CD4-positive, CD25-positive, alpha-beta regulatory T cell (primary cell): ENCODE data around the gene DUSP8. TPM values are rescaled to one million over a fixed set of nuclear protein-coding genes. Genes with fewer than 3 reads are reported as not detected.
"Not testable (repeated sequence)": the region's sequence is repeated elsewhere in the genome, so short reads cannot be mapped to it uniquely, and the experiment has no call there.

Source experiments
- ATAC-seq, 2 donors: fragments of 150-1000 bp; cut with Tn5 transposase; one replicate each; pipeline ENCODE4 v1.10.0; 2021; ENCODE audit warnings: low read depth in 2 of 2, moderate number of reproducible peaks in 2 of 2, moderate library complexity in 1 of 2
- DNase-seq, 3 donors: peaks; one replicate each; pipeline versions ENCODE4 v3.0.0 to v3.0.0-alpha.2; 2012 to 2022; ENCODE audit warnings: mixed read lengths in 1 of 3
- H3K27ac ChIP-seq: one replicate; pipeline ENCODE4 v1.7.0; 2013; ENCODE audit warnings: mild to moderate bottlenecking, low read length; ENCODE audit not compliant: insufficient read depth, poor library complexity, severe bottlenecking
- H3K27me3 ChIP-seq: one replicate; pipeline ENCODE4 v1.7.0; 2013; ENCODE audit warnings: low read length; ENCODE audit not compliant: control insufficient read depth, insufficient read depth
- H3K36me3 ChIP-seq: one replicate; pipeline ENCODE4 v1.7.0; 2013; ENCODE audit warnings: mild to moderate bottlenecking, low read length, moderate library complexity; ENCODE audit not compliant: control insufficient read depth, insufficient read depth
- H3K4me1 ChIP-seq: 2 replicates; pipeline ENCODE4 v1.7.0; 2013; ENCODE audit warnings: mild to moderate bottlenecking, low read length; ENCODE audit not compliant: insufficient read depth, control insufficient read depth, poor library complexity, severe bottlenecking
- H3K4me3 ChIP-seq: one replicate; pipeline ENCODE4 v1.7.0; 2013; ENCODE audit warnings: low read depth, mild to moderate bottlenecking, low read length, moderate library complexity
- H3K9me3 ChIP-seq, 2 experiments: 1 replicate in 1 of 2; 2 replicates in 1 of 2; pipeline ENCODE4 v1.7.0; 2013; ENCODE audit warnings: low read length in 2 of 2, mild to moderate bottlenecking in 1 of 2, moderate library complexity in 1 of 2; ENCODE audit not compliant: control insufficient read depth in 2 of 2
- H3K27ac Mint-ChIP-seq, 3 donors: one replicate each; pipeline ENCODE4 v1.8.0; 2020 to 2022; ENCODE audit warnings: mild to moderate bottlenecking in 3 of 3, mixed read lengths in 3 of 3, moderate library complexity in 2 of 3
- H3K27me3 Mint-ChIP-seq: one replicate; pipeline ENCODE4 v1.8.0; 2022; ENCODE audit warnings: mild to moderate bottlenecking, mixed read lengths
- H3K36me3 Mint-ChIP-seq: one replicate; pipeline ENCODE4 v1.8.0; 2020; ENCODE audit warnings: mixed read lengths
- H3K4me1 Mint-ChIP-seq, 4 donors: one replicate each; pipeline ENCODE4 v1.8.0; 2020 to 2022; ENCODE audit warnings: mixed read lengths in 4 of 4, mild to moderate bottlenecking in 1 of 4
- H3K4me3 Mint-ChIP-seq, 4 donors: one replicate each; pipeline ENCODE4 v1.8.0; 2020 to 2022; ENCODE audit warnings: mild to moderate bottlenecking in 4 of 4, mixed read lengths in 4 of 4, moderate library complexity in 3 of 4
- H3K9me3 Mint-ChIP-seq, 7 donors: one replicate each; pipeline ENCODE4 v1.8.0; 2020 to 2022; ENCODE audit warnings: mixed read lengths in 7 of 7, mild to moderate bottlenecking in 3 of 7, moderate library complexity in 2 of 7
- polyA plus RNA-seq, 4 donors: library from polyadenylated mRNA; unstranded; fragments of 300-500 nt; fragmentation: Illumina TruSeq; gene quantifications; one replicate each; pipeline ENCODE4 v1.2.3, GENCODE V29; 2021
- total RNA-seq: library from RNA; stranded (reverse); gene quantifications from one replicate; pipeline ENCODE4 v1.2.3, GENCODE V29; 2022

Gene DUSP8
- total and polyA plus RNA-seq, 5 donors from 2014 or later, result 0.05 to 71.7 (median 0.08) TPM

GRCh38 chr11:1584661-1585370 is 12.7 kb upstream of the DUSP8 start, which contains the start of gene KRTAP5-1:
TSS of gene KRTAP5-1 (minus strand) at chr11:1585283. CDS start at chr11:1585249, 34 bp downstream.
- H3K4me1 Mint-ChIP-seq, result peaks cover 6 to 42% (median 10%) of the 10 kb centered on the region in 4 donors
- not testable (repeated sequence) for H3K9me3 ChIP-seq, H3K4me3 ChIP-seq, H3K27ac ChIP-seq, H3K36me3 ChIP-seq, ATAC-seq, H3K27me3 Mint-ChIP-seq, H3K9me3 Mint-ChIP-seq, H3K27me3 ChIP-seq, DNase-seq, H3K36me3 Mint-ChIP-seq
- H3K4me1 ChIP-seq, result peaks cover 31% of the 10 kb centered on the region
- peak within 1 kb of the TSS in 1 of 4 donors; percentile 44 for H3K4me3 Mint-ChIP-seq
- H3K27ac Mint-ChIP-seq, result peak within 1 kb of the TSS in 1 of 3 donors; percentile 73

- not testable (repeated sequence) for H3K36me3 Mint-ChIP-seq, DNase-seq, H3K27me3 ChIP-seq, H3K9me3 ChIP-seq, ATAC-seq, H3K36me3 ChIP-seq, H3K27me3 Mint-ChIP-seq, H3K4me3 Mint-ChIP-seq, H3K9me3 Mint-ChIP-seq, H3K27ac Mint-ChIP-seq, H3K4me3 ChIP-seq, H3K27ac ChIP-seq
- H3K4me1 Mint-ChIP-seq, result peaks cover 0 to 26% (median 2%) of the 10 kb centered on the region in 4 donors
- peaks cover 15% of the 10 kb centered on the region for H3K4me1 ChIP-seq
Measured at GRCh38 chr11:1582909-1583308, 10.8 kb upstream of the DUSP8 start.

GRCh38 chr11:1581976-1582375 is 9.9 kb upstream of the DUSP8 start:
- Histone ChIP-seq H3K27me3 (no peaks in the 10 kb centered on the region), H3K9me3 (no peaks in the 10 kb centered on the region), H3K4me3 (no peak overlapping the region), H3K4me1 (peaks cover 14% of the 10 kb centered on the region), H3K27ac (no peak overlapping the region), H3K36me3 (no peaks in the 10 kb centered on the region)
- peaks cover 0 to 21% (median 2%) of the 10 kb centered on the region in 4 donors for H3K4me1 Mint-ChIP-seq
- no peaks in the 10 kb centered on the region for H3K27me3 Mint-ChIP-seq
- peaks cover 4% of the 10 kb centered on the region for H3K36me3 Mint-ChIP-seq
- DNase-seq (no peak), ATAC-seq (no peak)
- H3K27ac Mint-ChIP-seq, result peak overlapping the region in 1 of 3 donors; percentile 51
- no peak overlapping the region for H3K4me3 Mint-ChIP-seq
- peaks cover 0 to 7% (median 0%) of the 10 kb centered on the region in 7 donors for H3K9me3 Mint-ChIP-seq

GRCh38 chr11:1576825-1577224 is 4.8 kb upstream of the DUSP8 start:
- DNase-seq (no peak), ATAC-seq (no peak)
- H3K4me1 ChIP-seq, result peaks cover 25% of the 10 kb centered on the region
- Mint-ChIP-seq H3K9me3 (peaks cover 0 to 7% (median 0%) of the 10 kb centered on the region in 7 donors), H3K4me1 (peaks cover 0 to 14% (median 1%) of the 10 kb centered on the region in 4 donors), H3K4me3 (peak overlapping the region; percentile 53 to 72 (median 65)), H3K27ac (peak overlapping the region in 1 of 3 donors; percentile 16), H3K27me3 (peaks cover 12% of the 10 kb centered on the region), H3K36me3 (peaks cover 4% of the 10 kb centered on the region)
- H3K27ac ChIP-seq, result no peak overlapping the region
- no peaks in the 10 kb centered on the region for H3K27me3 ChIP-seq
- H3K9me3 ChIP-seq, result no peaks in the 10 kb centered on the region
- no peaks in the 10 kb centered on the region for H3K36me3 ChIP-seq
- H3K4me3 ChIP-seq, result no peak overlapping the region

- Mint-ChIP-seq H3K27me3 (peaks cover 13% of the 10 kb centered on the region), H3K4me3 (peak overlapping the region; percentile 66 to 86 (median 76)), H3K4me1 (peaks cover 0 to 17% (median 1%) of the 10 kb centered on the region in 4 donors), H3K27ac (peak overlapping the region in 2 of 3 donors; percentile 14 to 52)
- not testable (repeated sequence) for H3K9me3 ChIP-seq, H3K36me3 ChIP-seq, H3K36me3 Mint-ChIP-seq, H3K27me3 ChIP-seq, H3K27ac ChIP-seq, H3K9me3 Mint-ChIP-seq, ATAC-seq, DNase-seq, H3K4me3 ChIP-seq
- peaks cover 33% of the 10 kb centered on the region for H3K4me1 ChIP-seq
Measured at GRCh38 chr11:1575756-1576155, 3.7 kb upstream of the DUSP8 start.

GRCh38 chr11:1574933-1575242 is 2.8 kb upstream of the DUSP8 start:
- no peaks in the 10 kb centered on the region for H3K9me3 ChIP-seq
- Mint-ChIP-seq H3K9me3 (peaks cover 0 to 7% (median 0%) of the 10 kb centered on the region in 7 donors), H3K36me3 (peaks cover 4% of the 10 kb centered on the region), H3K27me3 (peaks cover 17% of the 10 kb centered on the region), H3K4me3 (peak overlapping the region; percentile 66 to 86 (median 76)), H3K27ac (peak overlapping the region in 1 of 3 donors; percentile 52), H3K4me1 (peaks cover 0 to 23% (median 1%) of the 10 kb centered on the region in 4 donors)
- H3K27ac ChIP-seq, result no peak overlapping the region
- peak overlapping the region; percentile 24 for H3K4me3 ChIP-seq
- ATAC-seq, result no peak
- peaks cover 3% of the 10 kb centered on the region for H3K27me3 ChIP-seq
- no peaks in the 10 kb centered on the region for H3K36me3 ChIP-seq
- H3K4me1 ChIP-seq, result peaks cover 40% of the 10 kb centered on the region
- no peak for DNase-seq

GRCh38 chr11:1574238-1574932 is 2.3 kb upstream of the DUSP8 start:
- Mint-ChIP-seq H3K27ac (peak overlapping the region; percentile 48 to 92 (median 73)), H3K9me3 (peaks cover 0 to 7% (median 0%) of the 10 kb centered on the region in 7 donors), H3K4me1 (peaks cover 0 to 28% (median 3%) of the 10 kb centered on the region in 4 donors), H3K4me3 (peak overlapping the region; percentile 84 to 93 (median 86)), H3K36me3 (peaks cover 4% of the 10 kb centered on the region), H3K27me3 (peaks cover 20% of the 10 kb centered on the region)
- ATAC-seq, result peak; percentile 44 to 54
- Histone ChIP-seq H3K4me1 (peaks cover 40% of the 10 kb centered on the region), H3K27ac (peak overlapping the region; percentile 93), H3K27me3 (peaks cover 3% of the 10 kb centered on the region), H3K36me3 (no peaks in the 10 kb centered on the region), H3K4me3 (peak overlapping the region; percentile 44), H3K9me3 (no peaks in the 10 kb centered on the region)
- DNase-seq, result peak; percentile 45 to 65 (median 51)
